ENCODE measurements around the gene CLTB.

GRCh38 chr5:176368726-176369125 is 47.6 kb downstream of the CLTB start:
- TF ChIP-seq ZNF451 (CRISPR knock-in tag; IDR thresholded peaks at IDR 0.05): no peak
- TF ChIP-seq CTCF (CRISPR knock-in tag; IDR thresholded peaks at IDR 0.05): no peak
- no peak for TF ChIP-seq SOX5 (CRISPR knock-in tag; IDR thresholded peaks at IDR 0.05; ENCODE audit: borderline replicate concordance)
- TF ChIP-seq ZNF574 (CRISPR knock-in tag; IDR thresholded peaks at IDR 0.05): no peak
- TF ChIP-seq ZHX1 (CRISPR knock-in tag; IDR thresholded peaks at IDR 0.05; ENCODE audit: low read depth): no peak
- TF ChIP-seq ZNF274 (CRISPR knock-in tag; IDR thresholded peaks at IDR 0.05): no peak
- TF ChIP-seq ZNF878 (CRISPR knock-in tag; IDR thresholded peaks at IDR 0.05): no peak
- TF ChIP-seq ZNF576 (CRISPR knock-in tag; IDR thresholded peaks at IDR 0.05): no peak
- no peak for TF ChIP-seq CCAR2 (optimal IDR thresholded peaks at IDR 0.05; ENCODE audit: low read depth, low read length)

Data from HepG2 (cell line).